Activated naive CD4-positive, alpha-beta T cell treated with anti-CD3 and anti-CD28 coated beads, Interleukin-2, amount 50 U/mL, for 24 hours (primary cell): ENCODE results near the gene MCM6.

ENCODE experiments used
- H3K27ac Mint-ChIP-seq: one replicate; pipeline ENCODE4 v1.8.0; 2021; ENCODE audit warnings: mild to moderate bottlenecking, mixed read lengths
- H3K27me3 Mint-ChIP-seq: one replicate; pipeline ENCODE4 v1.8.0; 2021; ENCODE audit warnings: mixed read lengths
- H3K36me3 Mint-ChIP-seq: one replicate; pipeline ENCODE4 v1.8.0; 2021; ENCODE audit warnings: mixed read lengths
- H3K4me1 Mint-ChIP-seq: one replicate; pipeline ENCODE4 v1.8.0; 2021; ENCODE audit warnings: mixed read lengths
- H3K4me3 Mint-ChIP-seq: one replicate; pipeline ENCODE4 v1.8.0; 2021; ENCODE audit warnings: mild to moderate bottlenecking, mixed read lengths
- H3K9me3 Mint-ChIP-seq: one replicate; pipeline ENCODE4 v1.8.0; 2021; ENCODE audit warnings: mixed read lengths

Gene MCM6

GRCh38 chr2:135840601-135841000 lies 35.6 kb downstream of the MCM6 start:
- peaks cover 19% of the 10 kb centered on the region for H3K4me1 Mint-ChIP-seq
- no peak overlapping the region for H3K4me3 Mint-ChIP-seq
- no peaks in the 10 kb centered on the region for H3K9me3 Mint-ChIP-seq
- no peaks in the 10 kb centered on the region for H3K27me3 Mint-ChIP-seq
- H3K27ac Mint-ChIP-seq = peak overlapping the region; percentile 32
- peaks cover 19% of the 10 kb centered on the region for H3K36me3 Mint-ChIP-seq

GRCh38 chr2:135839713-135840112 lies 36.5 kb downstream of the MCM6 start:
- H3K27ac Mint-ChIP-seq = peak overlapping the region; percentile 67
- peaks cover 19% of the 10 kb centered on the region for H3K36me3 Mint-ChIP-seq
- H3K4me3 Mint-ChIP-seq = no peak overlapping the region
- no peaks in the 10 kb centered on the region for H3K9me3 Mint-ChIP-seq
- H3K4me1 Mint-ChIP-seq = peaks cover 20% of the 10 kb centered on the region
- no peaks in the 10 kb centered on the region for H3K27me3 Mint-ChIP-seq

GRCh38 chr2:135838502-135838901 lies 37.7 kb downstream of the MCM6 start:
- Mint-ChIP-seq H3K27ac (no peak overlapping the region), H3K9me3 (no peaks in the 10 kb centered on the region), H3K4me3 (no peak overlapping the region)

GRCh38 chr2:135836596-135837270 lies 39.5 kb downstream of the MCM6 start, which contains the start of gene LCT:
Gene LCT (minus strand): TSS chr2:135837184. CDS start chr2:135837169, 15 bp downstream.
- H3K27me3 Mint-ChIP-seq = no peaks in the 10 kb centered on the region
- H3K27ac Mint-ChIP-seq = no peak within 1 kb of the TSS
- H3K4me3 Mint-ChIP-seq = no peak within 1 kb of the TSS
- H3K4me1 Mint-ChIP-seq = peaks cover 20% of the 10 kb centered on the region
- H3K36me3 Mint-ChIP-seq = peaks cover 6% of the 10 kb centered on the region
- no peaks in the 10 kb centered on the region for H3K9me3 Mint-ChIP-seq

More at GRCh38 chr2:135838502-135838901, 37.7 kb downstream of the MCM6 start:
- Mint-ChIP-seq H3K4me1 (peaks cover 20% of the 10 kb centered on the region), H3K27me3 (no peaks in the 10 kb centered on the region), H3K36me3 (peaks cover 15% of the 10 kb centered on the region)

- Mint-ChIP-seq H3K27me3 (no peaks in the 10 kb centered on the region), H3K36me3 (peaks cover 1% of the 10 kb centered on the region)
These were observed 43.4 kb downstream of the MCM6 start for GRCh38 chr2:135832891-135833290.

GRCh38 chr2:135831180-135831812 lies 44.9 kb downstream of the MCM6 start:
- Mint-ChIP-seq H3K27ac (no peak overlapping the region), H3K27me3 (no peaks in the 10 kb centered on the region)

More at GRCh38 chr2:135832891-135833290, 43.4 kb downstream of the MCM6 start:
- no peaks in the 10 kb centered on the region for H3K9me3 Mint-ChIP-seq
- H3K27ac Mint-ChIP-seq = no peak overlapping the region
- no peak overlapping the region for H3K4me3 Mint-ChIP-seq
- peaks cover 7% of the 10 kb centered on the region for H3K4me1 Mint-ChIP-seq

GRCh38 chr2:135829378-135830135 lies 46.7 kb downstream of the MCM6 start:
- no peaks in the 10 kb centered on the region for H3K4me1 Mint-ChIP-seq
- H3K27ac Mint-ChIP-seq = no peak overlapping the region
- peaks cover 1% of the 10 kb centered on the region for H3K36me3 Mint-ChIP-seq
- H3K9me3 Mint-ChIP-seq = no peaks in the 10 kb centered on the region
- H3K4me3 Mint-ChIP-seq = no peak overlapping the region
- H3K27me3 Mint-ChIP-seq = no peaks in the 10 kb centered on the region

More at GRCh38 chr2:135831180-135831812, 44.9 kb downstream of the MCM6 start:
- H3K9me3 Mint-ChIP-seq = no peaks in the 10 kb centered on the region
- peaks cover 1% of the 10 kb centered on the region for H3K36me3 Mint-ChIP-seq
- no peak overlapping the region for H3K4me3 Mint-ChIP-seq
- peaks cover 5% of the 10 kb centered on the region for H3K4me1 Mint-ChIP-seq

GRCh38 chr2:135826544-135826943 lies 49.7 kb downstream of the MCM6 start:
- H3K4me1 Mint-ChIP-seq = peaks cover 2% of the 10 kb centered on the region
- H3K27me3 Mint-ChIP-seq = no peaks in the 10 kb centered on the region
- H3K27ac Mint-ChIP-seq = no peak overlapping the region
- H3K9me3 Mint-ChIP-seq = no peaks in the 10 kb centered on the region
- no peak overlapping the region for H3K4me3 Mint-ChIP-seq
- H3K36me3 Mint-ChIP-seq = peaks cover 5% of the 10 kb centered on the region

GRCh38 chr2:135825550-135826176 lies 50.6 kb downstream of the MCM6 start:
- no peak overlapping the region for H3K27ac Mint-ChIP-seq
- H3K4me3 Mint-ChIP-seq = no peak overlapping the region
- no peaks in the 10 kb centered on the region for H3K27me3 Mint-ChIP-seq
- H3K9me3 Mint-ChIP-seq = no peaks in the 10 kb centered on the region
- peaks cover 10% of the 10 kb centered on the region for H3K4me1 Mint-ChIP-seq
- H3K36me3 Mint-ChIP-seq = peaks cover 5% of the 10 kb centered on the region

- Mint-ChIP-seq H3K27ac (no peak overlapping the region), H3K27me3 (no peaks in the 10 kb centered on the region), H3K4me1 (peaks cover 15% of the 10 kb centered on the region), H3K36me3 (peaks cover 5% of the 10 kb centered on the region), H3K4me3 (no peak overlapping the region), H3K9me3 (no peaks in the 10 kb centered on the region)
These were observed 51.1 kb downstream of the MCM6 start for GRCh38 chr2:135825131-135825530.

- Mint-ChIP-seq H3K27me3 (no peaks in the 10 kb centered on the region), H3K4me1 (peaks cover 30% of the 10 kb centered on the region), H3K27ac (no peak overlapping the region), H3K36me3 (peaks cover 5% of the 10 kb centered on the region), H3K9me3 (no peaks in the 10 kb centered on the region), H3K4me3 (no peak overlapping the region)
These were observed 53.4 kb downstream of the MCM6 start for GRCh38 chr2:135822855-135823254.

- Mint-ChIP-seq H3K9me3 (no peaks in the 10 kb centered on the region), H3K27me3 (no peaks in the 10 kb centered on the region), H3K36me3 (peaks cover 5% of the 10 kb centered on the region), H3K4me3 (peak overlapping the region; percentile 39), H3K27ac (no peak overlapping the region), H3K4me1 (peaks cover 35% of the 10 kb centered on the region)
These were observed 55.1 kb downstream of the MCM6 start for GRCh38 chr2:135821190-135821589.

GRCh38 chr2:135820003-135820618 lies 56.1 kb downstream of the MCM6 start:
- peaks cover 46% of the 10 kb centered on the region for H3K4me1 Mint-ChIP-seq
- peak overlapping the region; percentile 79 for H3K4me3 Mint-ChIP-seq
- H3K27me3 Mint-ChIP-seq = no peaks in the 10 kb centered on the region
- peak overlapping the region; percentile 80 for H3K27ac Mint-ChIP-seq
- peaks cover 5% of the 10 kb centered on the region for H3K36me3 Mint-ChIP-seq
- no peaks in the 10 kb centered on the region for H3K9me3 Mint-ChIP-seq

GRCh38 chr2:135818937-135819610 lies 57.2 kb downstream of the MCM6 start:
- Mint-ChIP-seq H3K27ac (no peak overlapping the region), H3K36me3 (peaks cover 5% of the 10 kb centered on the region), H3K27me3 (no peaks in the 10 kb centered on the region), H3K4me3 (no peak overlapping the region), H3K9me3 (no peaks in the 10 kb centered on the region), H3K4me1 (peaks cover 51% of the 10 kb centered on the region)

- H3K4me1 Mint-ChIP-seq = peaks cover 51% of the 10 kb centered on the region
- H3K27me3 Mint-ChIP-seq = no peaks in the 10 kb centered on the region
- no peak overlapping the region for H3K4me3 Mint-ChIP-seq
- H3K27ac Mint-ChIP-seq = no peak overlapping the region
- no peaks in the 10 kb centered on the region for H3K9me3 Mint-ChIP-seq
- peaks cover 5% of the 10 kb centered on the region for H3K36me3 Mint-ChIP-seq
These were observed 58.3 kb downstream of the MCM6 start for GRCh38 chr2:135817951-135818350.
